Body of pancreas (tissue), 4 donors: ENCODE results near the gene OTOP1. TPM values are rescaled to one million over a fixed set of nuclear protein-coding genes. Genes with fewer than 3 reads are reported as not detected.
"Not testable (repeated sequence)": the region's sequence is repeated elsewhere in the genome, so short reads cannot be mapped to it uniquely, and the experiment has no call there.

Source experiments
- ATAC-seq: fragments of 150-250 bp; one replicate; pipeline ENCODE4 v1.9.1; 2016
- DNase-seq, 4 donors: peaks; one replicate each; pipeline ENCODE4 v3.0.0-alpha.2; 2019
- H3K27ac ChIP-seq, 4 donors: fragments of 200-600 bp; sonication (generic); 1 replicate in 3 of 4; 2 replicates in 1 of 4; pipeline versions ENCODE4 v1.5.1 to v1.6.1; 2016 to 2019; ENCODE audit warnings: mild to moderate bottlenecking in 1 of 4, mixed read lengths in 1 of 4, moderate library complexity in 1 of 4
- H3K27me3 ChIP-seq, 2 donors: fragments of 200-600 bp; sonication (generic); one replicate each; pipeline ENCODE4 v1.6.0; 2016; ENCODE audit warnings: mild to moderate bottlenecking in 1 of 2
- H3K36me3 ChIP-seq, 2 donors: fragments of 200-600 bp; sonication (generic); replicated peaks in 1 of 2; 2 replicates each; pipeline ENCODE4 v1.5.1; 2016; ENCODE audit warnings: low read depth in 2 of 2; ENCODE audit not compliant: insufficient read depth in 1 of 2
- H3K4me1 ChIP-seq: fragments of 200-600 bp; sonication (generic); one replicate; pipeline ENCODE4 v1.6.0; 2016
- H3K4me3 ChIP-seq, 2 donors: fragments of 200-600 bp; sonication (generic); 1 replicate in 1 of 2; 2 replicates in 1 of 2; pipeline ENCODE4 v1.5.1; 2016 to 2019
- H3K9me3 ChIP-seq, 3 donors: fragments of 200-600 bp; sonication (generic); 1 replicate in 2 of 3; 2 replicates in 1 of 3; pipeline ENCODE4 v1.5.1; 2016
- POLR2A ChIP-seq, 3 donors: fragments of 450-650 bp; IDR thresholded peaks; one replicate each; pipeline ENCODE4 v1.6.1; 2016; ENCODE audit warnings: antibody characterized with exemption in 3 of 3, mild to moderate bottlenecking in 2 of 3
- WGBS, 2 donors: methylation state at CpG; one replicate each; pipeline ENCODE4 v1.1.5; 2017; 5-methylcytosine and 5-hydroxymethylcytosine counted together
- intact Hi-C: fragments of 100-400 bp; cut with DNase I; formaldehyde crosslinking; loops from one replicate; pipeline ENCODE4 v1.15.1; 2023
- total RNA-seq, 2 donors: library from RNA; depleted of rRNA; stranded (reverse); fragments of >200 nt; gene quantifications; one replicate each; pipeline ENCODE4 v1.1.0, GENCODE V29; 2016
- TF ChIP-seq, protein P1 (sequence below), 7 experiments: fragments of 450-650 bp in 4 of 7; fragments of 200-600 bp in 3 of 7; sonication (generic) in 3 of 7; IDR thresholded peaks; one replicate each; pipeline ENCODE4 v1.5.1; 2016 to 2019; ENCODE audit warnings: antibody characterized with exemption in 7 of 7

Gene OTOP1
- total RNA-seq, 2 donors from 2014 or later = not detected

- Histone ChIP-seq H3K4me3 (no peak overlapping the region), H3K27me3 (no peaks in the 10 kb centered on the region), H3K27ac (no peak overlapping the region), H3K4me1 (no peaks in the 10 kb centered on the region), H3K36me3 (no peaks in the 10 kb centered on the region), H3K9me3 (no peaks in the 10 kb centered on the region)
- DNase-seq (no peak), ATAC-seq (no peak)
- 13 to 18% methylated on average over 18 to 41 of the region's 41 CpGs for WGBS, 2 donors
- TF ChIP-seq POLR2A (IDR thresholded peaks at IDR 0.05) = no peak
- TF ChIP-seq, protein P1, sequence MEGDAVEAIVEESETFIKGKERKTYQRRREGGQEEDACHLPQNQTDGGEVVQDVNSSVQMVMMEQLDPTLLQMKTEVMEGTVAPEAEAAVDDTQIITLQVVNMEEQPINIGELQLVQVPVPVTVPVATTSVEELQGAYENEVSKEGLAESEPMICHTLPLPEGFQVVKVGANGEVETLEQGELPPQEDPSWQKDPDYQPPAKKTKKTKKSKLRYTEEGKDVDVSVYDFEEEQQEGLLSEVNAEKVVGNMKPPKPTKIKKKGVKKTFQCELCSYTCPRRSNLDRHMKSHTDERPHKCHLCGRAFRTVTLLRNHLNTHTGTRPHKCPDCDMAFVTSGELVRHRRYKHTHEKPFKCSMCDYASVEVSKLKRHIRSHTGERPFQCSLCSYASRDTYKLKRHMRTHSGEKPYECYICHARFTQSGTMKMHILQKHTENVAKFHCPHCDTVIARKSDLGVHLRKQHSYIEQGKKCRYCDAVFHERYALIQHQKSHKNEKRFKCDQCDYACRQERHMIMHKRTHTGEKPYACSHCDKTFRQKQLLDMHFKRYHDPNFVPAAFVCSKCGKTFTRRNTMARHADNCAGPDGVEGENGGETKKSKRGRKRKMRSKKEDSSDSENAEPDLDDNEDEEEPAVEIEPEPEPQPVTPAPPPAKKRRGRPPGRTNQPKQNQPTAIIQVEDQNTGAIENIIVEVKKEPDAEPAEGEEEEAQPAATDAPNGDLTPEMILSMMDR (IDR thresholded peaks at IDR 0.05) = no peak
- intact Hi-C loops = no loop called here
These were observed 669 bp downstream of the OTOP1 start for GRCh38 chr4:4225915-4226605.

GRCh38 chr4:4217113-4217512 lies 9.6 kb downstream of the OTOP1 start:
- H3K4me3 ChIP-seq = no peak overlapping the region
- H3K36me3 ChIP-seq = no peaks in the 10 kb centered on the region
- 55 to 78% methylated on average over 5 of the region's 5 CpGs for WGBS, 2 donors
- ATAC-seq (no peak), DNase-seq (no peak)
- H3K27ac ChIP-seq = no peak overlapping the region
- H3K9me3 ChIP-seq = no peaks in the 10 kb centered on the region
- no peaks in the 10 kb centered on the region for H3K4me1 ChIP-seq
- no peak for TF ChIP-seq POLR2A (IDR thresholded peaks at IDR 0.05)
- TF ChIP-seq, protein P1 (IDR thresholded peaks at IDR 0.05) = no peak
- no peaks in the 10 kb centered on the region for H3K27me3 ChIP-seq
- intact Hi-C loops = no loop called here

GRCh38 chr4:4216648-4217047 lies 10.1 kb downstream of the OTOP1 start:
- 57 to 70% methylated on average over 7 of the region's 7 CpGs for WGBS, 2 donors
- H3K27me3 ChIP-seq = no peaks in the 10 kb centered on the region
- no peak overlapping the region for H3K4me3 ChIP-seq
- H3K9me3 ChIP-seq = no peaks in the 10 kb centered on the region
- DNase-seq = no peak
- ATAC-seq = no peak
- no peak for TF ChIP-seq POLR2A (IDR thresholded peaks at IDR 0.05)
- TF ChIP-seq, protein P1 (IDR thresholded peaks at IDR 0.05) = no peak
- intact Hi-C loops = no loop called here
- no peak overlapping the region for H3K27ac ChIP-seq
- H3K4me1 ChIP-seq = no peaks in the 10 kb centered on the region
- H3K36me3 ChIP-seq = no peaks in the 10 kb centered on the region

- H3K27ac ChIP-seq, H3K36me3 ChIP-seq, DNase-seq, intact Hi-C loops, H3K4me3 ChIP-seq, ATAC-seq, H3K4me1 ChIP-seq, H3K9me3 ChIP-seq, H3K27me3 ChIP-seq: not testable (repeated sequence)
- WGBS, 2 donors = 51 to 56% methylated on average over 4 of the region's 4 CpGs
These were observed 13.1 kb downstream of the OTOP1 start for GRCh38 chr4:4213674-4214073.

DNA sequence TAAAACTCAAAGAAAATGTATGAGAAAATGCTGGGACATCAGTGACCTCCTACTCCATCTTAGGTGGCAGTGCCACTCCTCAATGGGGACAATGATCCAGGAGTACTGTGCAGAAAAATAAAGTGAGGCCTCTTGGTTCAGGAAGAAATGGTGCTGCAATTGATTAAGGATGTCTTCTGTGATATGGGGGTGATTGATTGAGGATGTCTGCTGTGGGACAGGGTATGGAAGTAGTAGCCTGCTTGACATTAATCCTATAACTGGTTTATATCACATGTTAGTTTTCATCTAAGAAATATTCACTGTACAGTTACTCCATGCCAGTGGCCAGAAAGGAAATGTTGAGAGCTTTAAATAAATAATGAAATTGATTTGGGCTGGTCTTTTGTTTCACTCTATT lies 20.5 kb downstream of the OTOP1 start:
- TF ChIP-seq POLR2A (IDR thresholded peaks at IDR 0.05) = no peak
- TF ChIP-seq, protein P1 (IDR thresholded peaks at IDR 0.05) = no peak
- Histone ChIP-seq H3K36me3 (no peaks in the 10 kb centered on the region), H3K27me3 (no peaks in the 10 kb centered on the region), H3K4me3 (no peak overlapping the region), H3K9me3 (no peaks in the 10 kb centered on the region), H3K27ac (no peak overlapping the region), H3K4me1 (no peaks in the 10 kb centered on the region)
- DNase-seq (no peak), ATAC-seq (no peak)
- intact Hi-C loops = no loop called here
